Mononuclear cell (primary cell): Measurements from ENCODE around the gene TESMIN. TPM values are rescaled to one million over a fixed set of nuclear protein-coding genes. Genes with fewer than 3 reads are reported as not detected.

Experiments used
- H3K27me3 ChIP-seq: 2 replicates; pipeline ENCODE4 v1.6.0; 2011; ENCODE audit warnings: low read length, control low read depth; ENCODE audit not compliant: insufficient read depth
- H3K4me1 ChIP-seq: 2 replicates; pipeline ENCODE4 v1.5.1; 2011; ENCODE audit warnings: mild to moderate bottlenecking, low read length, control low read depth; ENCODE audit not compliant: insufficient read depth
- H3K4me3 ChIP-seq: 2 replicates; pipeline ENCODE4 v1.5.1; 2011; ENCODE audit warnings: mild to moderate bottlenecking, low read length, moderate library complexity
- H3K9me3 ChIP-seq: 2 replicates; pipeline ENCODE4 v1.5.1; 2011; ENCODE audit warnings: low read depth, mild to moderate bottlenecking, control low read depth, low read length
- total RNA-seq: library from RNA; depleted of rRNA; stranded (reverse); fragments of >200 nt; gene quantifications from one replicate; pipeline ENCODE4 v1.2.3, GENCODE V29; 2012

The TESMIN gene
- total RNA-seq, 1 donor: 1.4 TPM

DNA sequence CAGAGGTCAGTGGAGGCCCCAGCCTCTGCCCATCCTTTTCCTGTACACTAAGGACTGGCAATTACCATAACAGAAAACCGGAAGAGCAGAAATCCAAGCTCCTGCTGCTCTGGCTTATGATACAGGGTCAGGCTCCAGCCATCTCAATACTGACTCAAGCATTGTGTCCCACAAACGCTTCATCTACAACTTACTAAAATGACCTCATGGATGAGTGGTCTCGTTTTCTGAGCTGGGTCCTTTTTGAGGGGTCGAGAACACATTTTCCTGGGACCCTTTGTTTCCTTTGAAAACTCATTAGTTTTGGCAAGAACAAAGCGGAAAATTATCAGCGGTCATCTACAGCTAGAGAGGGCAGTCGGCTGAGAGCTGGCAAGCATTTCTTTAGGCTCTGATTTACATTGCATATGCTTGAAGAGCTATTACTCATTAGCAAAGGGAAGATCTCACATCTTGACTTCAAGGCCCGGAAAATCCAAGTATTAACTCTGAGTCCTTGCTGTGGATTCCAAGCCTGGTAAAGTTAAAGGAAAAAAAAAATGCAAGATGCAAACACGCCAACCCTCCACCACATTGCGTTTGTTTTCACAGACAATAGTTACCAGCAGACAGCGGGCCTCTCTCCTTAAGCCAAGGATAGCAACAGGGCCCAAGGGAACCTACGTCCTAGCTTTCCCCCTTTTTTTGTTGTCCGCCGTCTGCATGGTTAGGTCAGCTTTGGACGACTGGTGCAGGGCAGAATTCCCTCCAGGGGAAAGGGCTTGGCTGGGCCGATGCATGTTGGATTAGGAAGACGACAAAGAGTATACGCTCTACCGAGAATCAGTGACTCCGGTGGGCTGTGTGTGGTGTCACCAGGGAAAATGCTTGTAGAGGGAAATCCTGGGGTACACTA, 1.8 kb downstream of the TESMIN start:
- no peaks in the 10 kb centered on the region for H3K27me3 ChIP-seq
- H3K4me1 ChIP-seq: peaks cover 16% of the 10 kb centered on the region
- no peak overlapping the region for H3K4me3 ChIP-seq
- no peaks in the 10 kb centered on the region for H3K9me3 ChIP-seq

DNA sequence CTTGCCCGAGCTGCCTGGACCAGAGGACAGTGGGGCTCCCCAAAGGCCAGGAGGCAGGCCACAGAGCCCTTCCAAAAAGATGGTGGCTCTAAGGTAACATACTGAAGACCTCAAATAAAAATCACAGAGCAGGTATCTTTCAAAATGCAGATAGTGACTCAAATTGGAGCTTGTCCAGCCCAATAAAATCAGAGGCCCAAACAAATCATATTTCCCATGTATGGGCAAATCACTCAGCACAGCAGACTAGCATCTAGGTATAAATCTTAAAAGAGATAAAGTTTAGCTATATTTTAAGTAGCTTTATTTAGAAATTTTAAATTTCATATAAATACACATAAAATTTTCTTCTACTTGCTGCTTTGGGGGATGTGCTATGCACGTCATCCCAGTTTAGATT, 3.3 kb downstream of the TESMIN start:
- Histone ChIP-seq H3K4me3 (no peak overlapping the region), H3K4me1 (peaks cover 16% of the 10 kb centered on the region), H3K9me3 (no peaks in the 10 kb centered on the region), H3K27me3 (no peaks in the 10 kb centered on the region)

DNA sequence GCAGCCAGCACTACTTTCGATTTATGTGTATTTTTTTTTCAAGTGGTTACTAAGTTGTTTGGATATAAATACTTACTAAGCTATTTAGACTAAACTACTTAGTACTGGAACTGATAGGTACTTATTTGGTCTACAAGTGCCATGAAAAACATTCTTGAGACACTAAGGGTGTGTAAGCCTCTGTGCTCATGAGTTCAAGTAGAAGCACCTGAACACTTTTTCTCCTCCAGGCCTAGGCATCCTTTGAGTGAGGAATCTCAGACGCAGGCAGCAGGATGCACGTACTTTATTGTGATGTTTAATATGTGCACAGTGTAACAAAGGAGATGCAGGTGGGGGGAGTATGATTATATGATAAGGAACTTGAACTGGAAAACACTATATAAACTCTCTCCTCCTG, 7.8 kb downstream of the TESMIN start:
- H3K9me3 ChIP-seq: no peaks in the 10 kb centered on the region
- H3K4me1 ChIP-seq: no peaks in the 10 kb centered on the region
- no peak overlapping the region for H3K4me3 ChIP-seq
- no peaks in the 10 kb centered on the region for H3K27me3 ChIP-seq

DNA sequence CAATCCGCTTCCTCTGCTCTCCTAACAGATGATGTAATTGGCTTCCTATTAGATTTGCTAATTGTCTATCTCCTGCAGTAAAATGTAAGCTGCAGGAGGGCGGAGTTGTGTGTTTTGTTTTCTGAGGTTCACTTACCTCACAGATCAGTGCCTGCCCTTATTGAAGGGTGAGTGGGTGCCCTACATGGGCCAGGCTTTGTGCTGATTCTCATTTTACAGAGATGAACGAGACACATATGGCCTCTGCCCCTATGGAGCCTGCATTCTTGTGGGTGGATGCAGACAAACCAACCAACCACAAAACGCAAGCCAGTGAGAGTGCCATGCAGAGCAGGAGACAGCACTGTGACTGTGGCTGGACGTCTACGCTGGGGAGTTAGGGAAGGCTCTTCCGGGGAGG, 9.9 kb downstream of the TESMIN start:
- H3K27me3 ChIP-seq: no peaks in the 10 kb centered on the region
- no peaks in the 10 kb centered on the region for H3K9me3 ChIP-seq
- H3K4me1 ChIP-seq: peaks cover 9% of the 10 kb centered on the region
- H3K4me3 ChIP-seq: no peak overlapping the region

DNA sequence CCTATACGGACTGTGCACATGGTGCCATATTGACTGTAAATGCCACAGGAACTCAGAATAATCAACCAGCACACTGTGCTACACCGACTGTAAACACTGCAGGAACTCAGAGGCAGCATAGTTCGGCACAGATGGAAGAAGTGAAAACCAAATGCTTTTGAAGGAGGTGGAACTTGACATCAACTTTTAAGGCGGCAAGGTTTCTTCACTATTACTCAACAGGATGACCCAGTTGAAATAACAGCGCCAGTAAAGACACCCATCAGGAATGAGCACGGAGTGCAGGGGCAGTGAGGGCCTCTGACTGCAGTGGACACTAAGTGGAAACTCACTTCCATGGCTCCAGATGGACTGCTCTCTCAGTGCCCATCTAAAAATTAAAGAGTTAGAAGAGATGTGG, 15.7 kb downstream of the TESMIN start:
- Histone ChIP-seq H3K4me3 (no peak overlapping the region), H3K9me3 (no peaks in the 10 kb centered on the region), H3K4me1 (peaks cover 37% of the 10 kb centered on the region), H3K27me3 (no peaks in the 10 kb centered on the region)

DNA sequence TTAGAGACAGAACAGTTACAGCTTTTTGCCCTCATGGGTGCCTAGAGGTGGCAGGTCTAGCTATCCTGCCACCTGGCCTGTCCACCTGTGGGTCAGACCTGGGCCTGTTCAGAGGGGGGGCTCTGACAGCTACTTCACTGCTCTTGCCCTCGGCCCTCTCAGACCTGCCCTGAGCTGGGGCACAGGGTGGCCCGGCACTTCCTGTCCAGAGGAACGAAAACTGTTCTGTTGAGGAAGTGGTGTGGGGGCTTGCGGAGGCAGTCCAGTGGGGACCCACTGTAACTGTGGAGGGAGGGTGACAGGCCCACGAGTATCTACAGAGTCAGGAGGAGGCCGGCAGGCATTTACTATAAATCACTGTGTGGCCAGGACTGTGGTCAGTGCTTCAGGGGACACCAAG, 16.2 kb downstream of the TESMIN start:
- peaks cover 37% of the 10 kb centered on the region for H3K4me1 ChIP-seq
- no peaks in the 10 kb centered on the region for H3K9me3 ChIP-seq
- H3K4me3 ChIP-seq: no peak overlapping the region

DNA sequence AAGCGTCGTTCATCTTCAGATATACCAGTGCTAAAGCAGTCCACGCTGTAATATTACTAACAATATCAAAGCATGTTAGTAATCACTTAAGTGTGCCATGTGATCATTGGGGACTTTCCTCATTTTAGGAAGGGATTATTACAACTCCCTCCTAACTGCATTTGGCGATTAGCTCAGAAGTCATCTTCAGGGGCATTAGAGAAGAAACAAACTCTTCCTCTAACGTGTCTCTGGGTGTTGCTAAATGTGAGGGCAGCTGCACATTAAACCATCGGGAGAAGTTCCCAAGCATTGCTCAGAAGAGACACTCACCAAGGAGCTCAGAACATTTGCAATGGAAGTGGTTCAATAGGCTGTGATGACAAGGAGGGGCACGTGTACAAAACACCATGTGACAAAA, 17.2 kb downstream of the TESMIN start:
- Histone ChIP-seq H3K27me3 (no peaks in the 10 kb centered on the region), H3K9me3 (no peaks in the 10 kb centered on the region), H3K4me3 (no peak overlapping the region), H3K4me1 (peaks cover 37% of the 10 kb centered on the region)

More for the DNA sequence above, 16.2 kb downstream of the TESMIN start:
- no peaks in the 10 kb centered on the region for H3K27me3 ChIP-seq

DNA sequence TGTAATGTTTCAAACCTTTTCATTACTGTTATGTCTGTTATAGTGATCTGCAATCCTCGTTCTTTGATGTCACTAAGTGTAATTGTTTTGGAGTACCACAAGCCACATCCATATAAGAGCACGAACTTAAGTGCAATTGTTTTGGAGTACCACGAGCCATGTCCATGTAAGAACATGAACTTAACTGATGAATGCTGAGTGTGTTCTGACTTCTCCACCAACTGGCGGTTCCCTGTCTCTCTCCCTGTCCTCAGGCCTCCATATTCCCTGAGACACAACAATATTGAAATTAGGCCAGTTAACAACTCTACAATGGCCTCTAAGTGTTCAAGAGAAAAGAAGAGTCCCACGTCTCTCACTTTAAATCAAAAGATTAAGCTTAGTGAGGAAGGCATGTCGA, 23.5 kb downstream of the TESMIN start:
- Histone ChIP-seq H3K4me3 (no peak overlapping the region), H3K27me3 (no peaks in the 10 kb centered on the region), H3K4me1 (peaks cover 3% of the 10 kb centered on the region), H3K9me3 (no peaks in the 10 kb centered on the region)

DNA sequence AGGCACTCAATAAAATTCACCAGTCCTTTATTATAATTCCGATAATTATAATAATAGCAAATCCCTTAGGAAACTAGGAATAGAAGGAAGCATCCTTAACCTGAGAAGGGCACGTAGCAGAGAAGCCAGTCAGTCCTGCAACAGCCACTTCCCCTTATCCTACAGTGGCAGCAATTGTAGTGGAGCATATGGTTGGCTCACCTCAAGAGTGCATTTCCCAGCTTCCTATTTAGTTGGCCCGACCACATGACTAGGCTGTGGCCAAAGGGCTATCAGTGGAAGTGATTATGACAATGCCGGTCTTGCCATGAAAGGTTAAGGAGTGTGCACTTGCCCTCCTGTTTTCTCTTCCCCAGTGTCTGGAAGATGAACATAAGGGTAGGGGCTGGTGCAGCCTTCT, 27.0 kb downstream of the TESMIN start:
- no peaks in the 10 kb centered on the region for H3K9me3 ChIP-seq
- H3K4me1 ChIP-seq: no peaks in the 10 kb centered on the region
- no peak overlapping the region for H3K4me3 ChIP-seq
- H3K27me3 ChIP-seq: no peaks in the 10 kb centered on the region

DNA sequence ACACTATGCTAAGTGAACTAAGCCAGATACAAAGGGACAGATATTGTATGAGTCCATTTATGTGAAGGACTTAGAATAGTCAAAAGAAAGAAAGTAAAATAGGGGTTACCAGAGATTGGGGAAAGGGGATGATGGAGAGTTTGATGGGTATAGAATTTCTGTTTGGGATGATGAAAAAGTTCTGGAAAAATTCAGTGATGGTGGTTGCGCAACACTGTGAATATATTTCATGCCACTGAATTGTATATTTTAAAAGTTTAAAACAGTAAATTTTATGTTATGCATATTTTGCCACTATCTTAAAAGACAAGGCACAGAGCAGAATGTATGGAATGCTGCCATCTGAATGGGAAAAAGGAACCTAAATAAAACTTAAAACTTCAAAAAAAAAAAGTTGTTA, 29.2 kb downstream of the TESMIN start:
- H3K9me3 ChIP-seq: no peaks in the 10 kb centered on the region
- H3K4me3 ChIP-seq: no peak overlapping the region
- H3K27me3 ChIP-seq: no peaks in the 10 kb centered on the region
- no peaks in the 10 kb centered on the region for H3K4me1 ChIP-seq

DNA sequence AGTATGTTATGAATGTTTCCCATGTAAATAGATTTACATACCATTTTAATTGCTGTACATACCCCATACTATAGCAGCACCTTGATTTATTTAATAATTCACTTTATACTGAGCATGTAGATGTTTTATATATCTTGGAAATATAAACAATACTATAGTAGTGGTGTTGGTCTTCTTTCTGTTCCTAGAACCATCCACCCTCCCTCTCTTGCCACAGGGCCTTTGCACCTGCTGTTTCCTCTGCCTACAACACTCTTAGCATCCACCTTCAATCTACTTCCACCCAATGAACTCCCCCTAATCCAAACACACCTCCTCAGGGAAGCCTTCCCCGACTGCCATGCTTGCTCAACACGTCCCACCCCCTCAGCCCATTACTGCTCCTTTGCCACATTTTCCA, 30.2 kb downstream of the TESMIN start:
- Histone ChIP-seq H3K4me3 (no peak overlapping the region), H3K27me3 (no peaks in the 10 kb centered on the region), H3K4me1 (no peaks in the 10 kb centered on the region), H3K9me3 (no peaks in the 10 kb centered on the region)

DNA sequence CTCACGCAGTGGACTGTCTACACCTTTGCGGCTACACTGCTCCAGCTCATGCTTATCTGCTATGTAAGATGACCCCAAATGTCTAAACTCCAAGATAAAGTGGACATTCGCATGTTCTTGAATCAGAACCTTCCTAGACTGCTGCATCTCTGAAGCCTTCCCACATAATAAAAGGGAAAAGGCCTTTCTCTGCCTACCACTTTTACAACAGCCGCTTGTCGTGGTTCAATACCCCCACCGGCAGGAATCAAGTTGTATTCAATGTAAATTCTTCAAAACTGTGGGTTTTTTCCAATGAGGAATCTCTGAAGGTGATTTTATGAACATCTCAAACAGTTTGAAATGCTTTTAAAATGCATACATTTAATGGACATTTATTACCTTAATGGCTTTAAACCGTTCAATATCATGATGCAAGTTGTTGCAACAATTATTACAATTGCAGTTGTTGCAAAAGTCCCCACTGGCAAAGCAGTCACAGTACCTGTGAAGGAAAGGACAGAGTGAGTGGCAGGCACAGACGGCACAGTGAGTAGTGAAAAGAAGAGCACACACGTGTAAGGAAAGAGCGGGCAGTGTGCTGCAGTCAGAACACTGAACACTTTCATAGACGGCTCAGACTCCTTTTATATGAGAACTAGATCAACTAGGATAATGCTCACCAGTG, 35.7 kb downstream of the TESMIN start:
- Histone ChIP-seq H3K4me1 (no peaks in the 10 kb centered on the region), H3K27me3 (no peaks in the 10 kb centered on the region), H3K4me3 (no peak overlapping the region), H3K9me3 (no peaks in the 10 kb centered on the region)

DNA sequence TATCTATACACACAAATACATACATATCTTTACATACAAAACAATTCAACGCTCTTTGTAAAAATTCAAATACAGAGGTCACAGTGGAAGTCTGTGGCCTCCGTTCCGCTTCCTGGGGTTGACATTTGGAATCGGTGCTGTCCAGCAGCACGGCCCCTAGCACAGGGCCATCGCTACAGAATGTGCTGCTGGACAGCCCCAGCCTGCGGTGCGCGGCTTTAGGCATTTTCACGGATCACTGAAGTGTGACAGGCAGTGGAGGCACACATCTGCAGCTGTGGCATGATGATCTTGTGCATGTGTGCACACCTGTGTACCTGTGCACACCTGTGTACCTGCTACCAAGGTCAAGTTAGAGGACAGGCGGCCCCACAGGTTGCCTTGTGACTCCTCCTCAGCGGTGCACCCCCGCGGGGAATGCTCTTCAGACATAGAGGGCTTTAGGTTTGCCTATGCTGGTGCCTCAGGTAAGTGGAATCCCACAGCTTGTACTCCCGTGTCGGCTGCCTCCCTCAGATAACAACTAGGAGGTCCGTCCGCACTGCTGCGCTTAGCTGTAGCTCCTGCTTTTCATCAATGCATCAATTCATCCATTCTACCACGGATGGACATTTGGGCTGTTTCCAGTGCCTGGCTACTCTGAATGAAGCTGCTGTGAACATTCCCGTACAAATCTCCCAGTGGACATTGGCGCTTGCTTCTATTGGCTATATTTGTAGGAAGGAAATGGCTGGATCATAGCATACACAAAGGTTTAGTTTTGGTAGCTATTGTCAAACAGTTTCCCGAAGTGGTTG, 37.1 kb downstream of the TESMIN start:
- Histone ChIP-seq H3K4me3 (no peak overlapping the region), H3K9me3 (no peaks in the 10 kb centered on the region), H3K4me1 (no peaks in the 10 kb centered on the region), H3K27me3 (no peaks in the 10 kb centered on the region)

DNA sequence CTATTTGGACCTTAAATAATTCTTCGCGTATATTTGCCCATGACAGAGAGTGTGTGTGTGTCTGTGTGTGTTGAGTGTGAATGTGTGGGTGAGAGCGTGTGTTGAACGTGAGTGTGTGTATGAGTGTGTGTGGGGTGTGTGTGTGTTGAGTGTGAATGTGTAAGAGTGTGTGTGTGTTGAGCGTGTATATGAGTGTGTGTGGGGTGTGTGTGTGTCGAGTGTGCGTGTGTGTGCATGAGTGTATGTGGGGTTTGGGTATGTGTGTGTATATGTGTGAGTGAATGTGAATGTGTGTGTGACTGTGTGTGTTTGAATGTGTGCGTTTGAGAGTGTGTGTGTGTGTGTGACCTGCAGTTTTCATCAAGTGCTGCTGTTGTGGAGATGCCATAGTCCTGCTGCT, 40.2 kb downstream of the TESMIN start:
- no peaks in the 10 kb centered on the region for H3K9me3 ChIP-seq
- no peak overlapping the region for H3K4me3 ChIP-seq
- H3K27me3 ChIP-seq: no peaks in the 10 kb centered on the region
- H3K4me1 ChIP-seq: no peaks in the 10 kb centered on the region

DNA sequence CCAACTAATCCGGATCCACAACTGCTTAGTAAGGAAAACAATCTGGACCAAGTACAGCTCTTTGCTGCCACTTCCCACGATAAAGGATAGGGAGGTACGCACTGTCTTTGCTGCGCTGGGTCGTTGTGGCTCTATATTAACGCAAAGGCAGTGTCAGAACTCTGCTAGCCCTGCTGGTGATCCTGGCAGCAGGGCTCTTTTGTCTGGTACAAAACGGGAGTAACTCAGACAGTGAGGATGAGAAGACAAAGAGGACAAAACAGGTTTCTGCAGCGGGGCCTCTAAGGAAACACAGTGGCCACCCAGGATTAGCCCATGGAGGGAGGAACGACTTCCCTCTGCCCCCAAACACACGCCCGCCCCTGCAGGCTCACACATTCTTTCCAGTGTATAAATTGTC, 40.9 kb downstream of the TESMIN start:
- H3K4me1 ChIP-seq: no peaks in the 10 kb centered on the region
- H3K4me3 ChIP-seq: no peak overlapping the region
- no peaks in the 10 kb centered on the region for H3K27me3 ChIP-seq
- no peaks in the 10 kb centered on the region for H3K9me3 ChIP-seq
